Kidney (tissue), 14 donors: ENCODE results near the gene OR10C1. TPM values are rescaled to one million over a fixed set of nuclear protein-coding genes. Genes with fewer than 3 reads are reported as not detected.
A peak's percentile ranks its signal among the peaks of the same experiment; 100 is the strongest.

Experiments used
- DNase-seq, 5 donors: peaks; one replicate each; pipeline ENCODE4 v3.0.0-alpha.2; 2013 to 2020
- FAIRE-seq: peaks from 2 replicates; lab custom pipeline; 2012; peaks lifted over from hg19 to GRCh38; lab: Jason Lieb, UNC
- H3K27ac ChIP-seq, 2 donors: one replicate each; pipeline ENCODE4 v1.7.0; 2013; ENCODE audit warnings: low read depth in 2 of 2, low read length in 2 of 2, inconsistent platforms in 1 of 2
- H3K27me3 ChIP-seq: one replicate; pipeline ENCODE4 v1.7.1; 2013; ENCODE audit warnings: low read length, inconsistent platforms; ENCODE audit not compliant: control insufficient read depth, insufficient read depth
- H3K36me3 ChIP-seq, 3 donors: one replicate each; pipeline versions ENCODE4 v1.7.0 to v1.7.1; 2013; ENCODE audit warnings: low read length in 3 of 3, control low read depth in 1 of 3, inconsistent platforms in 1 of 3; ENCODE audit not compliant: insufficient read depth in 3 of 3, control insufficient read depth in 2 of 3
- H3K4me1 ChIP-seq, 3 donors: one replicate each; pipeline versions ENCODE4 v1.7.0 to v1.7.1; 2013; ENCODE audit warnings: low read length in 3 of 3, inconsistent platforms in 1 of 3, low read depth in 1 of 3; ENCODE audit not compliant: control insufficient read depth in 2 of 3, insufficient read depth in 2 of 3
- H3K4me3 ChIP-seq, 3 donors: one replicate each; pipeline versions ENCODE4 v1.7.0 to v1.8.1; 2013; ENCODE audit warnings: low read length in 3 of 3, control low read depth in 1 of 3, inconsistent platforms in 1 of 3
- H3K9ac ChIP-seq, 3 donors: one replicate each; pipeline versions ENCODE4 v1.7.0 to v1.7.1; 2013; ENCODE audit warnings: low read length in 3 of 3, control low read depth in 1 of 3, inconsistent platforms in 1 of 3
- H3K9me3 ChIP-seq, 3 donors: one replicate each; pipeline versions ENCODE4 v1.7.0 to v1.7.1; 2013; ENCODE audit warnings: low read length in 3 of 3, control low read depth in 1 of 3, inconsistent platforms in 1 of 3; ENCODE audit not compliant: control insufficient read depth in 2 of 3, insufficient read depth in 1 of 3
- intact Hi-C: fragments of 100-400 bp; cut with DNase I; formaldehyde crosslinking; loops from one replicate; pipeline ENCODE4 v1.11.1; 2022
- polyA plus RNA-seq: library from polyadenylated mRNA; stranded (reverse); fragments of 350-450 nt; fragmentation: Illumina TruSeq; extraction: RNeasy Lipid Tissue Mini Kit (QIAGEN cat#74804); gene quantifications from one replicate; pipeline ENCODE4 v1.2.3, GENCODE V29; 2014; ENCODE audit warnings: low read depth, low replicate concordance; ENCODE audit not compliant: insufficient read depth
- total RNA-seq: library from RNA; stranded (reverse); fragmentation: NEBNext Ultra II Directional; extraction: Animal tissue kit (Norgen Biotek cat#: 25700); gene quantifications from one replicate; pipeline ENCODE4 v1.2.1, GENCODE V29; 2021
- TF ChIP-seq, protein P1 (sequence below): IDR thresholded peaks from 3 replicates; pipeline ENCODE4 v1.5.1; 2012; ENCODE audit warnings: mild to moderate bottlenecking, moderate library complexity, borderline replicate concordance; ENCODE audit not compliant: insufficient read depth; ENCODE audit errors: extremely low read depth
- donor health status: control.
- donor health status: control.
- donor health status: control.
- donor health status: control.
- donor health status: control.
- donor health status: DM: yes; HTN: yes; CAD: no.
- donor health status: Normal renal cell carcinoma (clear cell type).

Gene OR10C1
- total and polyA plus RNA-seq, 2 donors from 2014 or later: not detected

DNA sequence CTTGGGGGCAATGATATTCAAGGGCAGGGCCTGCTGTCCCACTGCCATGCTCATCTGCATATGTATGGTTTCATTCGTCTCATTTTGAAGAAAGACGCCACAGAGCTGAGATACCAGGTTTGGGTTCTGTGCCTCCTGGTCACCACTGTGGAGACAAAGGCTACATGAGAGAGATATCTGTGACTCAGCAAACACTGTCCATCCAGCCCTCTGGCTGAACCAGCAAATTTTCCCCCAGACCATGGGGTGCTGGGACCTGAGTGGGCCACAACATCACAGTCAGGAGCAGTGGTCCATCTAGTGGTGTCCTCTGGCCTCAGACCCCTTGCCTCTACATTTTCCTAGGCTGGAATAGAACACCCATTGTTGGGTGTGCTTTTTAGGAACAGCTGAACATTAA lies 48.6 kb downstream of the OR10C1 start, which contains the start of gene MAS1L:
MAS1L (minus strand) TSS at position 297 of the 400 bp plus-strand sequence; CDS start at position 243, 54 bp downstream.
- Histone ChIP-seq H3K27ac (no peak within 1 kb of the TSS), H3K36me3 (no peaks in the 10 kb centered on the region), H3K27me3 (no peaks in the 10 kb centered on the region), H3K9ac (no peak within 1 kb of the TSS), H3K4me3 (no peak within 1 kb of the TSS), H3K9me3 (no peaks in the 10 kb centered on the region), H3K4me1 (no peaks in the 10 kb centered on the region)
- FAIRE-seq (no peak), DNase-seq (no peak)
- intact Hi-C loops: no loop called here
- TF ChIP-seq, protein P1, sequence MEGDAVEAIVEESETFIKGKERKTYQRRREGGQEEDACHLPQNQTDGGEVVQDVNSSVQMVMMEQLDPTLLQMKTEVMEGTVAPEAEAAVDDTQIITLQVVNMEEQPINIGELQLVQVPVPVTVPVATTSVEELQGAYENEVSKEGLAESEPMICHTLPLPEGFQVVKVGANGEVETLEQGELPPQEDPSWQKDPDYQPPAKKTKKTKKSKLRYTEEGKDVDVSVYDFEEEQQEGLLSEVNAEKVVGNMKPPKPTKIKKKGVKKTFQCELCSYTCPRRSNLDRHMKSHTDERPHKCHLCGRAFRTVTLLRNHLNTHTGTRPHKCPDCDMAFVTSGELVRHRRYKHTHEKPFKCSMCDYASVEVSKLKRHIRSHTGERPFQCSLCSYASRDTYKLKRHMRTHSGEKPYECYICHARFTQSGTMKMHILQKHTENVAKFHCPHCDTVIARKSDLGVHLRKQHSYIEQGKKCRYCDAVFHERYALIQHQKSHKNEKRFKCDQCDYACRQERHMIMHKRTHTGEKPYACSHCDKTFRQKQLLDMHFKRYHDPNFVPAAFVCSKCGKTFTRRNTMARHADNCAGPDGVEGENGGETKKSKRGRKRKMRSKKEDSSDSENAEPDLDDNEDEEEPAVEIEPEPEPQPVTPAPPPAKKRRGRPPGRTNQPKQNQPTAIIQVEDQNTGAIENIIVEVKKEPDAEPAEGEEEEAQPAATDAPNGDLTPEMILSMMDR: no peak

DNA sequence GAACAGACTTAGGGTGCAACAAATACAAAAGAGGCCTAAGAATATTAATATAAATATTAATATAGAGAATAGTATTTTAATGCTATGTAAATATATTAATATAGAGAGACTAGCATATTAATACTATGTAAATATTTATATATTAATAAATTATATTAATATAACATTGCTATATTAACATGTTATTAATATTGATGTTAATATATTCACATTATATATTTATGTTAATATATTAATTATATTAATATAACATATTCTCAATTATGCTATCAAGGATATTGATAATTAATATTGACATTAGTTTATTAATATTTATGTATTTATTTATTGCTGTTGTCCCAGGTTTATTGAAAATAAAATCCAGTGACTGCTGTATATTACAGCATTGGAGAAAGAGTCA lies 49.8 kb downstream of the OR10C1 start:
- FAIRE-seq: peak; percentile 96
- no peaks in the 10 kb centered on the region for H3K4me1 ChIP-seq
- H3K27me3 ChIP-seq: no peaks in the 10 kb centered on the region
- TF ChIP-seq, protein P1: no peak
- H3K36me3 ChIP-seq: no peaks in the 10 kb centered on the region
- H3K9ac ChIP-seq: no peak overlapping the region
- H3K9me3 ChIP-seq: no peaks in the 10 kb centered on the region
- DNase-seq: no peak
- intact Hi-C loops: no loop called here
- H3K4me3 ChIP-seq: no peak overlapping the region
- H3K27ac ChIP-seq: no peak overlapping the region

DNA sequence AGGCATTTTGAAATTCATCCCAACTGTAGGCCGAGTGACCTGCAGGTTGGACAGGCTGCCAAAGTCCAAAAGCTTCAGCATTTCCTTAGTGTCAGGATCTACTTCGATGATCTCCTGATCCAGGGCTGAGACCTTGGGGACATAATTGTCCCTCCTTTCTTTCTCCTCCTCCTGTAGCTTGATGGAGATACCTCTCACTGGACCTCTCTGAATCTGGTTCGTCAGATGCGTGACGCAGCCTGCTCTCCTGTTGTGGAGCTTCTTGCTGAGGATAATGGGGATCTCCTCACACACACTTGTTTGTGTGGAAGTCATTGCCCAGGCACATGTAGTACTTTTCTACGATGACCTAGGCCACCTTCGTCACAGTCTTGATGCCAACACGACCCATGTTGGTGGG lies 50.2 kb downstream of the OR10C1 start:
- H3K9me3 ChIP-seq: no peaks in the 10 kb centered on the region
- no peak overlapping the region for H3K27ac ChIP-seq
- no peaks in the 10 kb centered on the region for H3K36me3 ChIP-seq
- no peaks in the 10 kb centered on the region for H3K27me3 ChIP-seq
- intact Hi-C loops: no loop called here
- H3K4me1 ChIP-seq: no peaks in the 10 kb centered on the region
- FAIRE-seq (no peak), DNase-seq (peak in 1 of 5 donors; percentile 5)
- no peak overlapping the region for H3K9ac ChIP-seq
- no peak overlapping the region for H3K4me3 ChIP-seq
- TF ChIP-seq, protein P1: no peak

DNA sequence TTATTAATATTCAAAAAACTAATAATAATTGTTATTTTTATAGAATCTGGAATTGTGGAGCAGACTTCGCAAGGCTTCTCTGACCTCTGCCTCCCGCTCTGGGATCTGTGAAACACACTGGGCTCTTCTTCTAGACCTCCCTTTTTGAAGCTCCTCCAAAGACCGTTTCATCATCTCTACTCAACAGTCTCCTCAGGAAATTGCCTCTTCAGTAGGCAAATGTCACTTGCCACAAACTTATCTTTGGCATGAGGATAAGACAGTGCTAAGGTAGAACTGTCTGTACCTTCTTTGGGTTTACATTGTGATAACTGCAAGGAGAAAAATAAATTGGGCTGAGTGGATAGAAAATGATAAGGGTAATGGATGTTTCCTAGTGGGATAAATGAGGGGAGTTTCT lies 50.9 kb downstream of the OR10C1 start:
- Histone ChIP-seq H3K36me3 (no peaks in the 10 kb centered on the region), H3K4me1 (no peaks in the 10 kb centered on the region), H3K9ac (no peak overlapping the region), H3K4me3 (no peak overlapping the region), H3K27me3 (no peaks in the 10 kb centered on the region), H3K9me3 (no peaks in the 10 kb centered on the region), H3K27ac (no peak overlapping the region)
- FAIRE-seq (no peak), DNase-seq (no peak)
- intact Hi-C loops: no loop called here
- TF ChIP-seq, protein P1: no peak
